GM23338 (cell line): Measurements from ENCODE around the gene CEP95. TPM values are rescaled to one million over a fixed set of nuclear protein-coding genes. Genes with fewer than 3 reads are reported as not detected.

Source experiments
- ATAC-seq: fragments of 200-7000 bp; cut with Tn5 transposase; 3 replicates; pipeline ENCODE4 v1.9.1; 2020
- DNase-seq: peaks from one replicate; pipeline ENCODE4 v3.0.0-alpha.2; 2015; ENCODE audit warnings: low spot score
- H2AFZ ChIP-seq: fragments of 200-600 bp; sonication (generic); 2 replicates; pipeline ENCODE4 v1.8.0; 2016; ENCODE audit warnings: antibody characterized with exemption, mild to moderate bottlenecking, moderate library complexity
- H3F3A ChIP-seq: fragments of 200-600 bp; sonication (generic); replicated peaks from 2 replicates; pipeline ENCODE4 v1.8.0; 2017; ENCODE audit warnings: antibody characterized with exemption, mixed run types, low read depth
- H3K27ac ChIP-seq: fragments of 200-600 bp; sonication (generic); 2 replicates; pipeline ENCODE4 v1.6.1; 2016; ENCODE audit warnings: low read depth
- H3K27me3 ChIP-seq: fragments of 200-600 bp; sonication (generic); 2 replicates; pipeline ENCODE4 v1.8.0; 2016; ENCODE audit warnings: mild to moderate bottlenecking, mixed run types, moderate library complexity; ENCODE audit not compliant: insufficient read depth
- H3K36me3 ChIP-seq: fragments of 200-600 bp; sonication (generic); 2 replicates; pipeline ENCODE4 v1.8.0; 2016; ENCODE audit warnings: mild to moderate bottlenecking; ENCODE audit not compliant: insufficient read depth
- H3K4me1 ChIP-seq: fragments of 200-600 bp; sonication (generic); 2 replicates; pipeline ENCODE4 v1.8.0; 2016; ENCODE audit warnings: mild to moderate bottlenecking, moderate library complexity; ENCODE audit not compliant: insufficient read depth
- H3K4me2 ChIP-seq: fragments of 200-600 bp; sonication (generic); 2 replicates; pipeline ENCODE4 v1.7.1; 2017; ENCODE audit warnings: mixed run types
- H3K4me3 ChIP-seq: fragments of 200-600 bp; sonication (generic); 2 replicates; pipeline ENCODE4 v1.6.1; 2016; ENCODE audit warnings: mixed run types
- H3K79me2 ChIP-seq: fragments of 200-600 bp; sonication (generic); replicated peaks from 2 replicates; pipeline ENCODE4 v1.8.0; 2017; ENCODE audit warnings: mild to moderate bottlenecking; ENCODE audit not compliant: insufficient read depth
- H3K9me2 ChIP-seq: fragments of 200-600 bp; sonication (generic); 2 replicates; pipeline ENCODE4 v1.8.0; 2017; ENCODE audit not compliant: insufficient read depth
- H4K20me1 ChIP-seq: fragments of 200-600 bp; sonication (generic); replicated peaks from 2 replicates; pipeline ENCODE4 v1.8.0; 2017; ENCODE audit warnings: mild to moderate bottlenecking; ENCODE audit not compliant: insufficient read depth
- H3K27ac Mint-ChIP-seq: 2 replicates; pipeline ENCODE4 v1.8.0; 2020; ENCODE audit warnings: inconsistent platforms, mild to moderate bottlenecking, moderate library complexity, mixed read lengths
- H3K27me3 Mint-ChIP-seq: 3 replicates; pipeline ENCODE4 v1.8.0; 2022; ENCODE audit warnings: low read depth, mild to moderate bottlenecking, moderate library complexity, mixed read lengths, inconsistent platforms; ENCODE audit not compliant: insufficient read depth, poor library complexity
- H3K36me3 Mint-ChIP-seq: 3 replicates; pipeline ENCODE4 v1.8.0; 2021; ENCODE audit warnings: low read depth, mild to moderate bottlenecking, inconsistent platforms, moderate library complexity, mixed read lengths
- H3K4me1 Mint-ChIP-seq: 3 replicates; pipeline ENCODE4 v1.8.0; 2020; ENCODE audit warnings: mild to moderate bottlenecking, inconsistent platforms, mixed read lengths
- H3K4me3 Mint-ChIP-seq: 3 replicates; pipeline ENCODE4 v1.8.0; 2021; ENCODE audit warnings: moderate library complexity, mild to moderate bottlenecking, inconsistent platforms, mixed read lengths
- H3K9me3 Mint-ChIP-seq: 3 replicates; pipeline ENCODE4 v1.8.0; 2020; ENCODE audit warnings: moderate library complexity, mild to moderate bottlenecking, inconsistent platforms, mixed read lengths
- CREB1 ChIP-seq: fragments of 250-450 bp; sonication (Bioruptor Pico); IDR thresholded peaks from 2 replicates; pipeline ENCODE4 v1.5.0; 2020; ENCODE audit warnings: low read depth, mild to moderate bottlenecking, moderate library complexity
- CTCF ChIP-seq, 2 experiments: fragments of 200-600 bp in 1 of 2; sonication (generic) in 1 of 2; conservative IDR thresholded peaks; 2 replicates each; pipeline versions ENCODE4 v1.5.1 to v1.6.1; 2016 to 2017; ENCODE audit warnings: antibody characterized with exemption in 2 of 2, low read depth in 2 of 2, mild to moderate bottlenecking in 2 of 2, moderate library complexity in 1 of 2
- EZH2 ChIP-seq: fragments of 200-600 bp; sonication (generic); IDR thresholded peaks from one replicate; pipeline ENCODE4 v1.8.0; 2017; ENCODE audit warnings: antibody characterized with exemption, mild to moderate bottlenecking, low read depth; ENCODE audit not compliant: unreplicated experiment
- JUNB ChIP-seq: IDR thresholded peaks from one replicate; pipeline ENCODE4 v1.6.1; 2016; ENCODE audit warnings: antibody characterized with exemption; ENCODE audit not compliant: unreplicated experiment
- NANOG ChIP-seq: IDR thresholded peaks from 2 replicates; pipeline ENCODE4 v1.6.1; 2016; ENCODE audit warnings: antibody characterized with exemption, borderline replicate concordance
- POLR2AphosphoS5 ChIP-seq: IDR thresholded peaks from 2 replicates; pipeline ENCODE4 v1.6.1; 2016; ENCODE audit warnings: antibody characterized with exemption, low read depth
- REST ChIP-seq: IDR thresholded peaks from one replicate; pipeline ENCODE4 v1.6.1; 2018; ENCODE audit warnings: antibody characterized with exemption; ENCODE audit not compliant: unreplicated experiment
- ZNF331 ChIP-seq: fragments of 250-450 bp; sonication (Bioruptor Pico); IDR thresholded peaks from 2 replicates; pipeline ENCODE4 v1.5.0; 2020; ENCODE audit warnings: low read depth, mild to moderate bottlenecking, moderate library complexity
- ZNF462 ChIP-seq: fragments of 250-450 bp; sonication (Bioruptor Pico); IDR thresholded peaks from 2 replicates; pipeline ENCODE4 v1.5.0; 2020; ENCODE audit warnings: mild to moderate bottlenecking, moderate library complexity
- polyA plus RNA-seq: library from polyadenylated mRNA; unstranded; fragments of >200 nt; fragmentation: Nextera tagmentation; extraction: Ambion mirVana; gene quantifications from 2 replicates; pipeline ENCODE4 v1.2.1, GENCODE V29; 2016
- total RNA-seq: library from RNA; depleted of rRNA; stranded (reverse); fragments of >200 nt; shearing (Covaris generic); gene quantifications from 2 replicates; pipeline ENCODE4 v1.2.3, GENCODE V29; 2014

Gene CEP95
- total and polyA plus RNA-seq, 2 experiments from 2014 or later, result 41.1 to 45.4 TPM

- H3K9me3 Mint-ChIP-seq, result peaks cover 14% of the 10 kb centered on the region
- Histone ChIP-seq H2AFZ (no peak overlapping the region), H3K27ac (no peak overlapping the region), H4K20me1 (peaks cover 6% of the 10 kb centered on the region), H3K79me2 (peaks cover 35% of the 10 kb centered on the region), H3K4me2 (no peak overlapping the region), H3K27me3 (no peaks in the 10 kb centered on the region), H3K36me3 (peaks cover 46% of the 10 kb centered on the region), H3K9me2 (no peaks in the 10 kb centered on the region), H3K4me3 (no peak overlapping the region), H3K4me1 (peaks cover 6% of the 10 kb centered on the region), H3F3A (peaks cover 3% of the 10 kb centered on the region; the same call in 1 of the 2 replicates)
- peaks cover 12% of the 10 kb centered on the region for H3K4me1 Mint-ChIP-seq
- peak; percentile 56 for DNase-seq
- TF ChIP-seq POLR2AphosphoS5 (no peak), CTCF (conservative IDR thresholded peaks at IDR 0.05; ENCODE audit: low read depth in 2 of 2) (peak; percentile 61 to 64), EZH2 (no peak), JUNB (no peak), REST (no peak), CREB1 (CRISPR knock-in tag) (no peak)
- peak; percentile 82 for ATAC-seq
- H3K27ac Mint-ChIP-seq, result no peak overlapping the region
- peaks cover 13% of the 10 kb centered on the region for H3K27me3 Mint-ChIP-seq
- H3K4me3 Mint-ChIP-seq, result no peak overlapping the region
- peaks cover 90% of the 10 kb centered on the region for H3K36me3 Mint-ChIP-seq
Observed at GRCh38 chr17:64491034-64491860, 15.5 kb upstream of the CEP95 start.

- Histone ChIP-seq H2AFZ (no peak overlapping the region), H3K36me3 (peaks cover 42% of the 10 kb centered on the region), H4K20me1 (peaks cover 6% of the 10 kb centered on the region), H3K79me2 (peaks cover 38% of the 10 kb centered on the region), H3K4me3 (no peak overlapping the region), H3K27me3 (no peaks in the 10 kb centered on the region), H3K27ac (no peak overlapping the region), H3K4me1 (peaks cover 6% of the 10 kb centered on the region), H3F3A (peaks cover 3% of the 10 kb centered on the region; the same call in 1 of the 2 replicates), H3K9me2 (no peaks in the 10 kb centered on the region), H3K4me2 (no peak overlapping the region)
- Mint-ChIP-seq H3K27ac (no peak overlapping the region), H3K27me3 (peaks cover 19% of the 10 kb centered on the region), H3K9me3 (peaks cover 14% of the 10 kb centered on the region), H3K4me3 (no peak overlapping the region), H3K4me1 (peaks cover 12% of the 10 kb centered on the region), H3K36me3 (peaks cover 88% of the 10 kb centered on the region)
- DNase-seq, result no peak
- no peak for ATAC-seq
- TF ChIP-seq ZNF462 (CRISPR knock-in tag) (no peak), NANOG (no peak), CREB1 (CRISPR knock-in tag) (no peak), ZNF331 (CRISPR knock-in tag) (no peak), POLR2AphosphoS5 (no peak), EZH2 (no peak)
Observed at GRCh38 chr17:64491994-64492393, 14.8 kb upstream of the CEP95 start.
